GM23338 (cell line): ENCODE measurements around the gene DMD. TPM values are rescaled to one million over a fixed set of nuclear protein-coding genes. Genes with fewer than 3 reads are reported as not detected.

ENCODE experiments used
- ATAC-seq: fragments of 200-7000 bp; cut with Tn5 transposase; 3 replicates; pipeline ENCODE4 v1.9.1; 2020
- DNase-seq: peaks from one replicate; pipeline ENCODE4 v3.0.0-alpha.2; 2015; ENCODE audit warnings: low spot score
- H2AFZ ChIP-seq: fragments of 200-600 bp; sonication (generic); 2 replicates; pipeline ENCODE4 v1.8.0; 2016; ENCODE audit warnings: antibody characterized with exemption, mild to moderate bottlenecking, moderate library complexity
- H3F3A ChIP-seq: fragments of 200-600 bp; sonication (generic); replicated peaks from 2 replicates; pipeline ENCODE4 v1.8.0; 2017; ENCODE audit warnings: antibody characterized with exemption, mixed run types, low read depth
- H3K27ac ChIP-seq: fragments of 200-600 bp; sonication (generic); 2 replicates; pipeline ENCODE4 v1.6.1; 2016; ENCODE audit warnings: low read depth
- H3K27me3 ChIP-seq: fragments of 200-600 bp; sonication (generic); 2 replicates; pipeline ENCODE4 v1.8.0; 2016; ENCODE audit warnings: mild to moderate bottlenecking, mixed run types, moderate library complexity; ENCODE audit not compliant: insufficient read depth
- H3K36me3 ChIP-seq: fragments of 200-600 bp; sonication (generic); 2 replicates; pipeline ENCODE4 v1.8.0; 2016; ENCODE audit warnings: mild to moderate bottlenecking; ENCODE audit not compliant: insufficient read depth
- H3K4me1 ChIP-seq: fragments of 200-600 bp; sonication (generic); 2 replicates; pipeline ENCODE4 v1.8.0; 2016; ENCODE audit warnings: mild to moderate bottlenecking, moderate library complexity; ENCODE audit not compliant: insufficient read depth
- H3K4me2 ChIP-seq: fragments of 200-600 bp; sonication (generic); 2 replicates; pipeline ENCODE4 v1.7.1; 2017; ENCODE audit warnings: mixed run types
- H3K4me3 ChIP-seq: fragments of 200-600 bp; sonication (generic); 2 replicates; pipeline ENCODE4 v1.6.1; 2016; ENCODE audit warnings: mixed run types
- H3K79me2 ChIP-seq: fragments of 200-600 bp; sonication (generic); replicated peaks from 2 replicates; pipeline ENCODE4 v1.8.0; 2017; ENCODE audit warnings: mild to moderate bottlenecking; ENCODE audit not compliant: insufficient read depth
- H3K9me2 ChIP-seq: fragments of 200-600 bp; sonication (generic); 2 replicates; pipeline ENCODE4 v1.8.0; 2017; ENCODE audit not compliant: insufficient read depth
- H4K20me1 ChIP-seq: fragments of 200-600 bp; sonication (generic); replicated peaks from 2 replicates; pipeline ENCODE4 v1.8.0; 2017; ENCODE audit warnings: mild to moderate bottlenecking; ENCODE audit not compliant: insufficient read depth
- H3K27ac Mint-ChIP-seq: 2 replicates; pipeline ENCODE4 v1.8.0; 2020; ENCODE audit warnings: inconsistent platforms, mild to moderate bottlenecking, moderate library complexity, mixed read lengths
- H3K27me3 Mint-ChIP-seq: 3 replicates; pipeline ENCODE4 v1.8.0; 2022; ENCODE audit warnings: low read depth, mild to moderate bottlenecking, moderate library complexity, mixed read lengths, inconsistent platforms; ENCODE audit not compliant: insufficient read depth, poor library complexity
- H3K36me3 Mint-ChIP-seq: 3 replicates; pipeline ENCODE4 v1.8.0; 2021; ENCODE audit warnings: low read depth, mild to moderate bottlenecking, inconsistent platforms, moderate library complexity, mixed read lengths
- H3K4me1 Mint-ChIP-seq: 3 replicates; pipeline ENCODE4 v1.8.0; 2020; ENCODE audit warnings: mild to moderate bottlenecking, inconsistent platforms, mixed read lengths
- H3K4me3 Mint-ChIP-seq: 3 replicates; pipeline ENCODE4 v1.8.0; 2021; ENCODE audit warnings: moderate library complexity, mild to moderate bottlenecking, inconsistent platforms, mixed read lengths
- H3K9me3 Mint-ChIP-seq: 3 replicates; pipeline ENCODE4 v1.8.0; 2020; ENCODE audit warnings: moderate library complexity, mild to moderate bottlenecking, inconsistent platforms, mixed read lengths
- CREB1 ChIP-seq: fragments of 250-450 bp; sonication (Bioruptor Pico); IDR thresholded peaks from 2 replicates; pipeline ENCODE4 v1.5.0; 2020; ENCODE audit warnings: low read depth, mild to moderate bottlenecking, moderate library complexity
- CTCF ChIP-seq, 2 experiments: fragments of 200-600 bp in 1 of 2; sonication (generic) in 1 of 2; conservative IDR thresholded peaks; 2 replicates each; pipeline versions ENCODE4 v1.5.1 to v1.6.1; 2016 to 2017; ENCODE audit warnings: antibody characterized with exemption in 2 of 2, low read depth in 2 of 2, mild to moderate bottlenecking in 2 of 2, moderate library complexity in 1 of 2
- ETS1 ChIP-seq: IDR thresholded peaks from 2 replicates; pipeline ENCODE4 v1.6.1; 2016; ENCODE audit warnings: antibody characterized with exemption
- EZH2 ChIP-seq: fragments of 200-600 bp; sonication (generic); IDR thresholded peaks from one replicate; pipeline ENCODE4 v1.8.0; 2017; ENCODE audit warnings: antibody characterized with exemption, mild to moderate bottlenecking, low read depth; ENCODE audit not compliant: unreplicated experiment
- EZH2phosphoT487 ChIP-seq: fragments of 200-600 bp; sonication (generic); IDR thresholded peaks from one replicate; pipeline ENCODE4 v1.8.1; 2018; ENCODE audit warnings: antibody characterized with exemption; ENCODE audit not compliant: unreplicated experiment
- JUNB ChIP-seq: IDR thresholded peaks from one replicate; pipeline ENCODE4 v1.6.1; 2016; ENCODE audit warnings: antibody characterized with exemption; ENCODE audit not compliant: unreplicated experiment
- NANOG ChIP-seq: IDR thresholded peaks from 2 replicates; pipeline ENCODE4 v1.6.1; 2016; ENCODE audit warnings: antibody characterized with exemption, borderline replicate concordance
- POLR2AphosphoS5 ChIP-seq: IDR thresholded peaks from 2 replicates; pipeline ENCODE4 v1.6.1; 2016; ENCODE audit warnings: antibody characterized with exemption, low read depth
- REST ChIP-seq: IDR thresholded peaks from one replicate; pipeline ENCODE4 v1.6.1; 2018; ENCODE audit warnings: antibody characterized with exemption; ENCODE audit not compliant: unreplicated experiment
- STAT1 ChIP-seq: IDR thresholded peaks from one replicate; pipeline ENCODE4 v1.6.1; 2016; ENCODE audit warnings: antibody characterized with exemption; ENCODE audit not compliant: unreplicated experiment
- ZNF114 ChIP-seq: fragments of 250-450 bp; sonication (Bioruptor Pico); IDR thresholded peaks from 2 replicates; pipeline ENCODE4 v1.5.0; 2020; ENCODE audit warnings: mild to moderate bottlenecking, moderate library complexity
- ZNF331 ChIP-seq: fragments of 250-450 bp; sonication (Bioruptor Pico); IDR thresholded peaks from 2 replicates; pipeline ENCODE4 v1.5.0; 2020; ENCODE audit warnings: low read depth, mild to moderate bottlenecking, moderate library complexity
- polyA plus RNA-seq: library from polyadenylated mRNA; unstranded; fragments of >200 nt; fragmentation: Nextera tagmentation; extraction: Ambion mirVana; gene quantifications from 2 replicates; pipeline ENCODE4 v1.2.1, GENCODE V29; 2016
- total RNA-seq: library from RNA; depleted of rRNA; stranded (reverse); fragments of >200 nt; shearing (Covaris generic); gene quantifications from 2 replicates; pipeline ENCODE4 v1.2.3, GENCODE V29; 2014

Gene DMD
- total and polyA plus RNA-seq, 2 experiments from 2014 or later = 4.5 to 7.6 TPM

GRCh38 chrX:31663172-31663571 is 1548.2 kb downstream of the DMD start:
- no peaks in the 10 kb centered on the region for H3F3A ChIP-seq
- H4K20me1 ChIP-seq = no peaks in the 10 kb centered on the region
- DNase-seq (no peak), ATAC-seq (no peak)
- peaks cover 17% of the 10 kb centered on the region for H3K4me1 Mint-ChIP-seq
- no peak overlapping the region for H2AFZ ChIP-seq
- no peaks in the 10 kb centered on the region for H3K27me3 Mint-ChIP-seq
- H3K4me2 ChIP-seq = no peak overlapping the region
- no peak for TF ChIP-seq EZH2
- no peak for TF ChIP-seq ZNF114 (CRISPR knock-in tag)
- TF ChIP-seq EZH2phosphoT487 = no peak
- no peak for TF ChIP-seq NANOG
- TF ChIP-seq CTCF (conservative IDR thresholded peaks at IDR 0.05; ENCODE audit: low read depth in 2 of 2) = no peak
- no peak for TF ChIP-seq JUNB
- TF ChIP-seq ZNF331 (CRISPR knock-in tag) = no peak
- no peak for TF ChIP-seq CREB1 (CRISPR knock-in tag)
- TF ChIP-seq POLR2AphosphoS5 = no peak
- TF ChIP-seq REST = no peak
- no peak for TF ChIP-seq ETS1
- TF ChIP-seq STAT1 = no peak
- no peaks in the 10 kb centered on the region for H3K36me3 Mint-ChIP-seq
- no peak overlapping the region for H3K4me3 Mint-ChIP-seq
- H3K27ac ChIP-seq = no peak overlapping the region
- H3K9me3 Mint-ChIP-seq = no peaks in the 10 kb centered on the region
- no peaks in the 10 kb centered on the region for H3K79me2 ChIP-seq
- peaks cover 5% of the 10 kb centered on the region; the same call in 1 of the 2 replicates for H3K4me1 ChIP-seq
- no peak overlapping the region for H3K27ac Mint-ChIP-seq
- no peak overlapping the region for H3K4me3 ChIP-seq
- no peaks in the 10 kb centered on the region for H3K27me3 ChIP-seq
- H3K36me3 ChIP-seq = no peaks in the 10 kb centered on the region
- H3K9me2 ChIP-seq = no peaks in the 10 kb centered on the region
